Glutamatergic neuron (in vitro differentiated cells): ENCODE measurements around the gene VPS16. TPM values are rescaled to one million over a fixed set of nuclear protein-coding genes. Genes with fewer than 3 reads are reported as not detected.
"Not testable (repeated sequence)": the region's sequence is repeated elsewhere in the genome, so short reads cannot be mapped to it uniquely, and the experiment has no call there.

Experiments
- DNase-seq: peaks from one replicate; pipeline ENCODE4 v3.0.0; 2022
- H3K27ac Mint-ChIP-seq: one replicate; pipeline ENCODE4 v1.8.0; 2020; ENCODE audit warnings: mild to moderate bottlenecking, mixed read lengths, inconsistent platforms; ENCODE audit not compliant: unreplicated experiment
- H3K27me3 Mint-ChIP-seq: one replicate; pipeline ENCODE4 v1.8.0; 2020; ENCODE audit warnings: mild to moderate bottlenecking, moderate library complexity, mixed read lengths, inconsistent platforms; ENCODE audit not compliant: unreplicated experiment
- H3K36me3 Mint-ChIP-seq: one replicate; pipeline ENCODE4 v1.8.0; 2020; ENCODE audit warnings: mild to moderate bottlenecking, mixed read lengths, inconsistent platforms; ENCODE audit not compliant: unreplicated experiment
- H3K4me1 Mint-ChIP-seq: one replicate; pipeline ENCODE4 v1.8.0; 2020; ENCODE audit warnings: mild to moderate bottlenecking, low read depth, mixed read lengths, inconsistent platforms; ENCODE audit not compliant: unreplicated experiment
- H3K4me3 Mint-ChIP-seq: one replicate; pipeline ENCODE4 v1.8.0; 2020; ENCODE audit warnings: mild to moderate bottlenecking, mixed read lengths, inconsistent platforms; ENCODE audit not compliant: unreplicated experiment
- H3K9me3 Mint-ChIP-seq: one replicate; pipeline ENCODE4 v1.8.0; 2020; ENCODE audit warnings: mild to moderate bottlenecking, moderate library complexity, mixed read lengths, inconsistent platforms; ENCODE audit not compliant: unreplicated experiment
- CTCF ChIP-seq: fragments of 200-600 bp; sonication (generic); IDR thresholded peaks from one replicate; pipeline ENCODE4 v1.5.0; 2021; ENCODE audit not compliant: partially characterized antibody, unreplicated experiment
- total RNA-seq: library from RNA; stranded (reverse); fragmentation: NEBNext Ultra II Directional; extraction: Animal tissue kit (Norgen Biotek cat#: 25700); gene quantifications from one replicate; pipeline ENCODE4 v1.2.1, GENCODE V29; 2021; ENCODE audit not compliant: unreplicated experiment

The VPS16 gene
- total RNA-seq, 1 donor from 2014 or later, result 46.3 TPM

- Mint-ChIP-seq H3K9me3 (peaks cover 7% of the 10 kb centered on the region), H3K27ac (no peak overlapping the region), H3K4me1 (peaks cover 7% of the 10 kb centered on the region), H3K4me3 (peak overlapping the region; percentile 25), H3K27me3 (peaks cover 34% of the 10 kb centered on the region), H3K36me3 (peaks cover 15% of the 10 kb centered on the region)
- DNase-seq, result no peak
- TF ChIP-seq CTCF, result no peak
Observed at GRCh38 chr20:2804041-2804828, 36.3 kb upstream of the VPS16 start.

- Mint-ChIP-seq H3K9me3 (peaks cover 7% of the 10 kb centered on the region), H3K27me3 (peaks cover 31% of the 10 kb centered on the region), H3K4me1 (peaks cover 3% of the 10 kb centered on the region), H3K4me3 (no peak overlapping the region), H3K27ac (no peak overlapping the region), H3K36me3 (peaks cover 15% of the 10 kb centered on the region)
- no peak for TF ChIP-seq CTCF
- peak; percentile 68 for DNase-seq
Observed at GRCh38 chr20:2804852-2805688, 35.5 kb upstream of the VPS16 start.

- Mint-ChIP-seq H3K9me3 (peaks cover 5% of the 10 kb centered on the region), H3K27me3 (peaks cover 28% of the 10 kb centered on the region), H3K4me1 (peaks cover under 1% of the 10 kb centered on the region), H3K27ac (no peak overlapping the region), H3K36me3 (peaks cover 15% of the 10 kb centered on the region), H3K4me3 (peak overlapping the region; percentile 0)
- TF ChIP-seq CTCF, result no peak
- DNase-seq, result no peak
Observed at GRCh38 chr20:2805689-2806350, 34.7 kb upstream of the VPS16 start.

GRCh38 chr20:2806351-2806701 is 34.2 kb upstream of the VPS16 start:
- peaks cover 19% of the 10 kb centered on the region for H3K36me3 Mint-ChIP-seq
- peak overlapping the region; percentile 0 for H3K4me3 Mint-ChIP-seq
- no peak for DNase-seq
- H3K9me3 Mint-ChIP-seq, result peaks cover 4% of the 10 kb centered on the region
- no peaks in the 10 kb centered on the region for H3K4me1 Mint-ChIP-seq
- TF ChIP-seq CTCF, result no peak
- H3K27ac Mint-ChIP-seq, result no peak overlapping the region
- peaks cover 23% of the 10 kb centered on the region for H3K27me3 Mint-ChIP-seq

GRCh38 chr20:2807019-2807418 is 33.5 kb upstream of the VPS16 start:
- H3K9me3 Mint-ChIP-seq, result peaks cover 5% of the 10 kb centered on the region
- DNase-seq, result no peak
- H3K36me3 Mint-ChIP-seq, result peaks cover 26% of the 10 kb centered on the region
- TF ChIP-seq CTCF, result no peak
- H3K27ac Mint-ChIP-seq, result no peak overlapping the region
- H3K27me3 Mint-ChIP-seq, result peaks cover 18% of the 10 kb centered on the region
- no peaks in the 10 kb centered on the region for H3K4me1 Mint-ChIP-seq
- H3K4me3 Mint-ChIP-seq, result no peak overlapping the region

GRCh38 chr20:2807929-2808328 is 32.6 kb upstream of the VPS16 start:
- peaks cover 13% of the 10 kb centered on the region for H3K27me3 Mint-ChIP-seq

More at GRCh38 chr20:2807929-2808328, 32.6 kb upstream of the VPS16 start:
- H3K9me3 Mint-ChIP-seq, H3K4me3 Mint-ChIP-seq, H3K27ac Mint-ChIP-seq, H3K4me1 Mint-ChIP-seq, DNase-seq: not testable (repeated sequence)
- H3K36me3 Mint-ChIP-seq, result peaks cover 22% of the 10 kb centered on the region
